WTC11 (cell line): Measurements from ENCODE around the gene ILRUN.

Experiments
- CTCF ChIP-seq: fragments of 200-600 bp; IDR thresholded peaks from 2 replicates; pipeline ENCODE4 v1.8.0; 2022; ENCODE audit warnings: antibody characterized with exemption
- FOXJ3 ChIP-seq: sonication (generic); formaldehyde crosslinking; IDR thresholded peaks from 2 replicates; pipeline ENCODE4 v1.9.0; 2021; ENCODE audit warnings: missing genetic modification reagents, mild to moderate bottlenecking, borderline replicate concordance
- HMGXB4 ChIP-seq: sonication (generic); formaldehyde crosslinking; IDR thresholded peaks from 2 replicates; pipeline ENCODE4 v1.8.1; 2023; ENCODE audit warnings: mild to moderate bottlenecking, moderate library complexity, missing genetic modification reagents
- MAX ChIP-seq: sonication (generic); formaldehyde crosslinking; IDR thresholded peaks from 2 replicates; pipeline ENCODE4 v1.8.0; 2022; ENCODE audit warnings: mild to moderate bottlenecking, missing genetic modification reagents

- TF ChIP-seq HMGXB4 (CRISPR knock-in tag): no peak
- no peak for TF ChIP-seq CTCF
- no peak for TF ChIP-seq FOXJ3 (CRISPR knock-in tag)
- TF ChIP-seq MAX: no peak
Measured at GRCh38 chr6:34726055-34726454, 29.5 kb upstream of the ILRUN start.
